Suppressor macrophage treated with lipopolysaccharide for 4 hours (primary cell): Measurements from ENCODE around the gene KDM2A.

Experiments used
- DNase-seq: peaks from one replicate; pipeline ENCODE4 v3.0.0-alpha.2; 2020

Gene KDM2A

GRCh38 chr11:67118801-67119584 is at the start of gene KDM2A:
Gene KDM2A, plus strand, starts transcription at chr11:67119263. Its CDS starts 2,054 bp downstream, at chr11:67121317.
- DNase-seq, result peak; percentile 100

DNA sequence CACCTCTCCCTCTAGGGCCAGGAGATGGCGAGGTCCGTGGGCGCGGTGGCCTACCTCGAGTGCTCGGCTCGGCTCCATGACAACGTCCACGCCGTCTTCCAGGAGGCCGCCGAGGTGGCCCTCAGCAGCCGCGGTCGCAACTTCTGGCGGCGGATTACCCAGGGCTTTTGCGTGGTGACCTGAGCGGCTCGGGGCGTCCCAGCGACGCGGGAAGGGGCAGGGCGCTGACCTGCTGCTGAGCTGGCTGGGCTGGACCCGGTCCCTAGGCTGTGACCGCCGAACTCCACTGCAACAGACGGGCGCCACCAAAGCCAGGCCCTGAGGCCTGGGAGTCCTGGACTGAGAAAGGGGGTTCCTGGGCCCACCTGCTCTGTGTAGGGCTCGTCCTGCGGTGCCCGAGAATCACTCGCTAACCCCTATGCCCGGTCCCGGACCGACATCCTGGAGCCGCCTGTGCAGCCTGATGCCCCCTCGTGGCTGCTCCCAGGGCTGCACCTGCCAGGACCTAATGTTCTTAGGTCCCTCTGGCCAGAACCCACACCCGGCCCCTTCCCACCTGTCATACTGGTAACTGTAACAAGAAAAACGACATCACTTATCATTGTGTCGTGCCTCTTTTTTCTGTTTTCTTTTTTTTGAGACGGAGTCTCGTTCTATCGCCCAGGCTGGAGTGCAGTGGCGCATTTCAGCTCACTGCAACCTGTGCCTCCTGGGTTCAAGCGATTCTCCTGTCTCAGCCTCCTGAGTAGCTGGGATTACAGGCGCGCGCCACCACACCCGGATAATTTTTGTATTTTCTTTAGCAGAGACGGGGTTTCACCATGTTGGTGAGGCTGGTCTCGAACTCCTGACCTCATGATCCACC is 47.4 kb upstream of the KDM2A start:
- peak; percentile 77 for DNase-seq

- no peak for DNase-seq
Observed at GRCh38 chr11:67072295-67072694, 46.8 kb upstream of the KDM2A start.

GRCh38 chr11:67073908-67074307 is 45.2 kb upstream of the KDM2A start:
- DNase-seq, result no peak

GRCh38 chr11:67076202-67076601 is 42.9 kb upstream of the KDM2A start:
- no peak for DNase-seq

GRCh38 chr11:67079065-67079705 is 39.9 kb upstream of the KDM2A start:
- DNase-seq, result peak; percentile 71

GRCh38 chr11:67082071-67082791 is 36.8 kb upstream of the KDM2A start:
- DNase-seq, result no peak

- DNase-seq, result no peak
Observed at GRCh38 chr11:67083786-67084366, 35.2 kb upstream of the KDM2A start.

DNA sequence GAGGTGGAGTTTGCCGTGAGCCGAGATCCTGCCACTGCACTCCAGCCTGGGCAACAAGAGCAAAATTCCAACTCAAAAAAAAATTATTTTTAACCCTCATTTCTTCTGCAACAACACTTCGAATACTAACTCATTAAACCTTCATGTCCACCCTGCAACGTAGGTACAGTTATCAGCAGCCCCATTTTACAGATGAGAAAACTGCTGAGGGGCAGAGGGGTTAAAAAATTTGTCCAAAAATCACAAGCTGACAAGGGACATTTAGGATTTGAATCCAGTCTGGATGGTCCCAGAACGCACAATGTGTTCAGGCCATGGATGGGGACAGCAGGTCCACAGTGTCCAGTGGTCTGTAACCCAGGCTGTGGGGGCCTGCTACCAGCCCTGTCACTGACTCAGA is 33.4 kb upstream of the KDM2A start:
- DNase-seq, result no peak

- no peak for DNase-seq
Observed at GRCh38 chr11:67090717-67091116, 28.3 kb upstream of the KDM2A start.

GRCh38 chr11:67095214-67095507 is 23.9 kb upstream of the KDM2A start:
- DNase-seq, result no peak

DNA sequence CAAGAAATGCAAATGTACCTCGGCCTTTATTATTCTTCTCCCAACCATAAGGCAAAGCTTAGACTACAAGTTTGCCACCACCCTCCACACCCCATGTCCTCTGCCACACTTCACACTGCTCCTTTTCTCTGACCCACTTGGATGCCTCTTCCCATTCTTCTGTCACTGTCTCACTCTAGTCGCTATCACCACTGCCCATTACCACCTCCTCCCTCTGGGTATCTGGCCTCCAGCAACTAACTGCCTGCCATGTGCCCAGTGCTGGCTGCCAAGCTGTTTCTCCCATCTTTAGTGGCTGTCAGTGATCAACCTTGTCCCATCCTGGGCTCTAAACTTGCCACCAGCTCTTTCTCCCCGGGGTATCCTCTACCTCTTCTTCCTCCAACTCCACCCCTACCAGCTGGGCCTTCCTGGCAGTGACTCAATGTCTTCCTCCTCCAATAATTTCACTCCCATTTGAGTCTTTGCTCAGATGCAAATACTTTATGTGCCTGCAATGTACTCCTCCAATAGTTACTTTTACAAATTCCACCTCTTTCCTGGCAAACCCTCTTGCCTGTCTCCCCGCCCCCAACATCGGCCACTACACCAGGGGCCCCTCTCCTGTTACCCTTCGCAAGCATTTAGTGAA is 20.1 kb upstream of the KDM2A start:
- no peak for DNase-seq

- no peak for DNase-seq
Observed at GRCh38 chr11:67099831-67100324, 19.2 kb upstream of the KDM2A start.

- DNase-seq, result no peak
Observed at GRCh38 chr11:67102664-67103063, 16.4 kb upstream of the KDM2A start.

GRCh38 chr11:67105964-67106363 is 13.1 kb upstream of the KDM2A start:
- DNase-seq, result no peak

DNA sequence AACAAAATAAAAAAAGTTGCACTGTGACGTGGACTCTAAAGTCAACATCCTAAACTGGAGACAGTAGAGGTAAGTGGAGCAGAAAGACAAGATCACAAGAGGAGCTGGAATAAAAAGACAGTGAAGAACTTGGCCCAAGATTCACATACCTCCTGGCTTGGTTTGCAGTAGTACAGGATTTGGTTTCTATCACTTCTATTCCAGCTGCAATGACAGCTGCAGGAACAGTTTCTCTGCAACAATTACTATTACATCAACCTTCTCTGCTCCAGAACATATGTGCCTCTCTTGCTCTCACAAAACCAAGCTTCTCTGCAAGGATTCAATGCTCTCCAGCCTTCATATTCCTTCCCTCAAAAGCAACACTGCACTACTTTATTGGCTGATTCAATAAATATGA is 7.8 kb upstream of the KDM2A start:
- DNase-seq, result no peak

- peak; percentile 35 for DNase-seq
Observed at GRCh38 chr11:67113231-67113721, 5.8 kb upstream of the KDM2A start.

- no peak for DNase-seq
Observed at GRCh38 chr11:67114275-67114896, 4.7 kb upstream of the KDM2A start.

DNA sequence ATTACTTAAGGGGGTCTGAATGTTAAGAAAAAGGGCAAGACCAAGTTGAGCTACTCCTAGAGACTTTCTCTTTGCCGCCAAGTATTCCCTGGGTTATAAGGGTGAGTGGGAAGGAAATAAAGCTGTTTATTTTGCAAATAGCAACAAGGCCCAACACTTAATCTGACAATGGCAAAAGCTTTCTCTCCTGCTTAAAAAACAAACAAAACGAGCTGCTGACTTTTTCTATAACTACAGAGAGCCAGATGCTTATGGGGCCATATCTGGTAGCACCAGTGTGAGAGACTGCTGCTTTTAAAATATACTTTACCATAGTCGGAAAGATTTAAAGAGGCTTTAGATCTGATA is 2.3 kb upstream of the KDM2A start:
- no peak for DNase-seq

DNA sequence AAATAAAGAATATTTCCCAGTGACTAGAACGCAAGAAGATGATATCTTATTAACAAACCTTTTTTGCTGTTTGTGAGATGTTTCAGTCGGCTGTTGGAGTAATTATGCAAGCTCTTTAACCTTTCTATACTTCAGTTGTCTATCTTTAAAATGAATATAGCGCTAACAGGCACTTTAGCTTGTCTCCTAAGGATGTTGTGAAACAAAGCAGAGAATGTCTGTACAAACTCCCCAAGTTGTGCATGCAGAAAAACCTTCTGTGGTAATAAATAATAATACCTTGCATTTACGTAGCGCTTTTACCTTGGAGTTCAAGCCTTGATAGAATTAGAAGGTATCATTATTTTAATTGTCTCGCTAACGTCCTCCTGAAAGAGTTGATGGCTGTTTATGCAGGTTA is 1.9 kb upstream of the KDM2A start:
- no peak for DNase-seq

GRCh38 chr11:67117672-67118180 is 1.3 kb upstream of the KDM2A start:
- DNase-seq, result no peak
